K562 (cell line): ENCODE data around the gene EPB41L1. TPM values are rescaled to one million over a fixed set of nuclear protein-coding genes. Genes with fewer than 3 reads are reported as not detected.
A peak's percentile ranks its signal among the peaks of the same experiment; 100 is the strongest.

Experiments used
- ATAC-seq: fragments of 200-7000 bp; cut with Tn5 transposase; 3 replicates; pipeline ENCODE4 v1.9.1; 2020; ENCODE audit warnings: moderate library complexity
- BruUV-seq: library from RNA; stranded (reverse); fragments of 400-500 nt; replicated peaks from 2 replicates; lab custom pipeline; 2021; lab: Mats Ljungman, UMichigan
- CTCF ChIA-PET: fragments of 300-600 bp; formaldehyde crosslinking; extraction: SDS; loops from one replicate; lab custom pipeline; 2021; ENCODE audit warnings: low intra/inter-chr PET ratio; lab: Yijun Ruan, JAX
- POLR2A ChIA-PET: fragments of 300-600, 350-650 bp; sonication (Branson Sonifier 250); formaldehyde crosslinking; extraction: SDS; loops from one replicate; lab custom pipeline; 2021; ENCODE audit warnings: antibody characterized with exemption, inconsistent platforms; lab: Yijun Ruan, JAX
- DNase-seq, 4 experiments: peaks; one replicate each; pipeline versions ENCODE4 v3.0.0 to v3.0.0-alpha.2; 2011 to 2018; ENCODE audit warnings: low spot score in 3 of 4, mixed read lengths in 3 of 4; ENCODE audit errors: extremely low read depth in 1 of 4
- FAIRE-seq: peaks from 2 replicates; lab custom pipeline; 2011; peaks lifted over from hg19 to GRCh38; lab: Jason Lieb, UNC
- H2AFZ ChIP-seq: 2 replicates; pipeline ENCODE4 v1.6.0; 2011; ENCODE audit warnings: low read depth, low read length, control low read depth, inconsistent platforms
- H3K27ac ChIP-seq: fragments of 200-600 bp; 3 replicates; pipeline ENCODE4 v1.8.0; 2011; ENCODE audit warnings: low read depth, mild to moderate bottlenecking, control low read depth, inconsistent platforms, low read length, moderate library complexity, mixed read lengths; ENCODE audit errors: extremely low read depth
- H3K27me3 ChIP-seq, 2 experiments: fragments of 300-600 bp in 1 of 2; 2 replicates in 1 of 2; 3 replicates in 1 of 2; pipeline versions ENCODE4 v1.6.0 to v1.8.0; 2011; ENCODE audit warnings: inconsistent platforms in 2 of 2, low read length in 2 of 2, mild to moderate bottlenecking in 1 of 2, mixed read lengths in 1 of 2, moderate library complexity in 1 of 2; ENCODE audit not compliant: control insufficient read depth in 2 of 2, insufficient read depth in 2 of 2
- H3K36me3 ChIP-seq: fragments of 300-600 bp; 3 replicates; pipeline ENCODE4 v1.8.0; 2011; ENCODE audit warnings: mild to moderate bottlenecking, low read length, inconsistent platforms; ENCODE audit not compliant: control insufficient read depth, insufficient read depth
- H3K4me1 ChIP-seq, 2 experiments: fragments of 200-600 bp in 1 of 2; replicated peaks in 1 of 2; 2 replicates in 1 of 2; 3 replicates in 1 of 2; pipeline versions ENCODE4 v1.5.1 to v1.8.0; 2011; ENCODE audit warnings: inconsistent platforms in 2 of 2, low read length in 2 of 2, mild to moderate bottlenecking in 1 of 2, mixed read lengths in 1 of 2, moderate library complexity in 1 of 2; ENCODE audit not compliant: control insufficient read depth in 2 of 2, insufficient read depth in 2 of 2
- H3K4me2 ChIP-seq: 2 replicates; pipeline ENCODE4 v1.6.1; 2011; ENCODE audit warnings: low read length, control low read depth, inconsistent platforms, mixed read lengths; ENCODE audit not compliant: insufficient read depth
- H3K4me3 ChIP-seq: fragments of 200-600 bp; sonication (generic), shearing (Covaris generic); 2 replicates; pipeline ENCODE4 v1.5.1; 2016; ENCODE audit warnings: control low read depth, inconsistent platforms
- H3K79me2 ChIP-seq: fragments of 200-600 bp; 3 replicates; pipeline ENCODE4 v1.8.0; 2011; ENCODE audit warnings: low read length, inconsistent platforms; ENCODE audit not compliant: control insufficient read depth, insufficient read depth
- H3K9ac ChIP-seq, 2 experiments: 2 replicates each; pipeline versions ENCODE4 v1.6.0 to v1.6.1; 2011; ENCODE audit warnings: low read depth in 2 of 2, low read length in 2 of 2, control low read depth in 1 of 2, inconsistent platforms in 1 of 2, mild to moderate bottlenecking in 1 of 2, mixed read lengths in 1 of 2; ENCODE audit not compliant: insufficient read depth in 1 of 2
- H3K9me1 ChIP-seq: one replicate; pipeline ENCODE4 v1.6.0; 2011; ENCODE audit warnings: inconsistent platforms, mild to moderate bottlenecking, low read length, moderate library complexity; ENCODE audit not compliant: control insufficient read depth, insufficient read depth
- H3K9me3 ChIP-seq: replicated peaks from 2 replicates; pipeline ENCODE4 v1.5.1; 2011; ENCODE audit warnings: low read depth, low read length, inconsistent platforms; ENCODE audit not compliant: control insufficient read depth, insufficient read depth
- H4K20me1 ChIP-seq: replicated peaks from 2 replicates; pipeline ENCODE4 v1.6.1; 2011; ENCODE audit warnings: low read length, inconsistent platforms, mixed read lengths; ENCODE audit not compliant: control insufficient read depth, insufficient read depth
- CBFA2T2 ChIP-seq: fragments of 450-650 bp; conservative IDR thresholded peaks from 2 replicates; pipeline ENCODE4 v1.6.1; 2017; ENCODE audit warnings: mild to moderate bottlenecking
- EGR1 ChIP-seq: fragments of 450-650 bp; conservative IDR thresholded peaks from 2 replicates; pipeline ENCODE4 v1.6.1; 2017; ENCODE audit warnings: mild to moderate bottlenecking
- NRF1 ChIP-seq, 2 experiments: fragments of 450-650 bp; IDR thresholded peaks in 1 of 2; conservative IDR thresholded peaks in 1 of 2; 2 replicates each; pipeline ENCODE4 v1.6.1; 2014; ENCODE audit warnings: mild to moderate bottlenecking in 2 of 2
- RAD51 ChIP-seq: fragments of 450-650 bp; IDR thresholded peaks from 2 replicates; pipeline ENCODE4 v1.7.1; 2016; ENCODE audit warnings: low read depth, mild to moderate bottlenecking, borderline replicate concordance
- STAG1 ChIP-seq: sonication (generic); formaldehyde crosslinking; IDR thresholded peaks from 2 replicates; pipeline ENCODE4 v1.5.0; 2020; ENCODE audit warnings: missing genetic modification reagents, borderline replicate concordance
- WGBS: fragments of 100-300 bp; shearing (Covaris generic); methylation state at CpG from one replicate; pipeline ENCODE4 v1.1.6; 2016; ENCODE audit warnings: low coverage, mixed read lengths; ENCODE audit not compliant: insufficient coverage; ENCODE audit errors: missing lambda C conversion rate; 5-methylcytosine and 5-hydroxymethylcytosine counted together
- in situ Hi-C: fragments of 300-500 bp; cut with MboI; formaldehyde crosslinking; loops from 4 replicates; pipeline ENCODE4 v1.15.0; 2018; ENCODE audit warnings: inconsistent platforms, mixed read lengths
- intact Hi-C: fragments of 100-400 bp; cut with micrococcal nuclease; formaldehyde crosslinking; loops from 2 replicates; pipeline ENCODE4 v1.14.2; 2022
- polyA plus RNA-seq, 8 experiments: library from polyadenylated mRNA; depleted of rRNA in 4 of 8; stranded (reverse) in 5 of 8; unstranded in 3 of 8; fragments of >200 nt; fragmentation: Nextera tagmentation in 2 of 8; fragmentation: Illumina TruSeq in 1 of 8; extraction: Ambion mirVana in 2 of 8; extraction: Trizol in 1 of 8; gene quantifications; 2 replicates each; pipeline versions ENCODE4 v1.2.1 to v1.2.3, GENCODE V29; 2011 to 2014; ENCODE audit warnings: inconsistent platforms in 1 of 8, missing spikeins in 1 of 8
- total RNA-seq, 7 experiments: library from RNA; depleted of rRNA in 6 of 7; stranded (reverse); fragments of >200 nt in 6 of 7; fragmentation: Illumina TruSeq in 2 of 7; extraction: Trizol in 2 of 7; gene quantifications; 2 replicates each; pipeline versions ENCODE4 v1.2.1 to v1.2.3, GENCODE V29; 2011 to 2021; ENCODE audit warnings: low replicate concordance in 1 of 7
- TF ChIP-seq, protein P1 (sequence below): sonication (generic); formaldehyde crosslinking; IDR thresholded peaks from 2 replicates; pipeline ENCODE4 v1.5.0; 2020; ENCODE audit warnings: missing genetic modification reagents
- TF ChIP-seq, protein P2 (sequence below): fragments of 450-650 bp; formaldehyde crosslinking; IDR thresholded peaks from 2 replicates; pipeline ENCODE4 v1.4.0; 2020; ENCODE audit warnings: mild to moderate bottlenecking, mixed read lengths
- TF ChIP-seq, protein P3 (sequence below): sonication (generic); formaldehyde crosslinking; IDR thresholded peaks from 2 replicates; pipeline ENCODE4 v1.9.0; 2022; ENCODE audit warnings: mild to moderate bottlenecking, missing genetic modification reagents
- TF ChIP-seq, protein P4 (sequence below): fragments of 250-450 bp; sonication (Bioruptor Pico); IDR thresholded peaks from 2 replicates; pipeline ENCODE4 v1.9.0; 2021; ENCODE audit warnings: mild to moderate bottlenecking, inconsistent platforms
- TF ChIP-seq, protein P5 (sequence below): fragments of 250-450 bp; sonication (Bioruptor Pico); IDR thresholded peaks from 2 replicates; pipeline ENCODE4 v1.5.0; 2020; ENCODE audit warnings: mild to moderate bottlenecking

Gene EPB41L1
- total and polyA plus RNA-seq, 9 of the 15 experiments (the other 6 are each of a cell fraction or from before 2014, with no cell fraction given) = 0.11 to 4.3 (median 1.3) TPM

DNA sequence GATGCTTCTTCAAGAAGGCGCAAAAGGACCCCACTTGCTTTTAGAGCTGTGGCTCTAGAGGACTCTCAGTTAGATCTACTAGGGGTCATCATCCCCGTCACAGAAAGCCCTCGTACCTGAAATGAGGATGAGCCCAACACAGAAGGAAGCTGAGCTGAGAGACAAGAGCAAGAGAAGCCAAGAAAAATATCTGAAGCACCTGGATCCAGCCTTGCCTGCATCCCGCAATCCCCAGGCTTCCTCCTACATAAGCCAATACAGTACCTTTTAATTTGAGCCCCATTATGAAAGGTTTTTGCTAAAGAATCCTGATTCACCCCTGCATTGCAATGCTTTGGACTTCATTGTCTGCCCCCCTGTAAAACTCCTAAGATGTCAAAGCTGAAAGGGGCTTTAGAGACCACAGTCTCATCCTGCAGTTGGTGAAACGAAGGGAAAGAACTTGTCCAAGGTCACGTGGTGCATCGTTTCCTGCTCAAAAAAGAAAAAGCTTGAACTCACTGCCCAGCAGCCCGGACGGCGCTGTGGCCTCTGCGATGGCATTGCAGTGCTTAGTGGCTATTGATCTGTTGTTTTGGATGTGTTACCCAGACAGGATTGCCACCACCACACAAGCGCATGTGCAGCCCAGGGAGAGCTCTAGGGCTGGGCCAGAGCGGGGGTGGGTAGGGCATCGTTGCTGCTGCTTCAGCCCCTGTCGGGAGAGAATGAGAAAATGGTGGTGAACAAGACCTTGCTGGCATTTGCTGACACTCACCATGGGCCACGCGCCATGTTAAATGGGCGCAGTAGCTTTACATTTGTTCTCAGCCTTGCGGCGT is 110.1 kb downstream of the EPB41L1 start:
- ATAC-seq = no peak
- no peak overlapping the region for H3K27ac ChIP-seq
- ChIA-PET POLR2A (interaction anchor here (0.7 to 1.3 kb wide), 2 partner anchors 11 to 20 kb away, joined by 3 to 4 read pairs; no protein-coding TSS in a partner anchor), CTCF (no interaction called here)
- 13% methylated on average over 20 of the region's 20 CpGs for WGBS
- no peak overlapping the region for H3K4me3 ChIP-seq
- H3K9ac ChIP-seq = no peak overlapping the region; a peak in 1 of 4 replicates
- H3K36me3 ChIP-seq = no peaks in the 10 kb centered on the region
- H2AFZ ChIP-seq = no peak overlapping the region
- no peaks in the 10 kb centered on the region for H3K9me1 ChIP-seq
- DNase-seq = no peak
- H3K79me2 ChIP-seq = no peaks in the 10 kb centered on the region
- peaks cover 38 to 75% of the 10 kb centered on the region in 2 experiments; a peak in 4 of 5 replicates for H3K27me3 ChIP-seq
- intact Hi-C loops (no loop called here), in situ Hi-C loops (no loop called here)
- FAIRE-seq = no peak
- H4K20me1 ChIP-seq = peaks cover 18% of the 10 kb centered on the region; the same call in 1 of the 2 replicates
- no peak overlapping the region for H3K4me2 ChIP-seq
- peaks cover 0 to 7% of the 10 kb centered on the region in 2 experiments; a peak in 2 of 5 replicates for H3K4me1 ChIP-seq
- H3K9me3 ChIP-seq = no peaks in the 10 kb centered on the region
- no TSS peak for BruUV-seq
- TF ChIP-seq, protein P1, sequence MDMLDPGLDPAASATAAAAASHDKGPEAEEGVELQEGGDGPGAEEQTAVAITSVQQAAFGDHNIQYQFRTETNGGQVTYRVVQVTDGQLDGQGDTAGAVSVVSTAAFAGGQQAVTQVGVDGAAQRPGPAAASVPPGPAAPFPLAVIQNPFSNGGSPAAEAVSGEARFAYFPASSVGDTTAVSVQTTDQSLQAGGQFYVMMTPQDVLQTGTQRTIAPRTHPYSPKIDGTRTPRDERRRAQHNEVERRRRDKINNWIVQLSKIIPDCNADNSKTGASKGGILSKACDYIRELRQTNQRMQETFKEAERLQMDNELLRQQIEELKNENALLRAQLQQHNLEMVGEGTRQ = peak; percentile 68
- no peak for TF ChIP-seq STAG1 (CRISPR knock-in tag)
- TF ChIP-seq, protein P2, sequence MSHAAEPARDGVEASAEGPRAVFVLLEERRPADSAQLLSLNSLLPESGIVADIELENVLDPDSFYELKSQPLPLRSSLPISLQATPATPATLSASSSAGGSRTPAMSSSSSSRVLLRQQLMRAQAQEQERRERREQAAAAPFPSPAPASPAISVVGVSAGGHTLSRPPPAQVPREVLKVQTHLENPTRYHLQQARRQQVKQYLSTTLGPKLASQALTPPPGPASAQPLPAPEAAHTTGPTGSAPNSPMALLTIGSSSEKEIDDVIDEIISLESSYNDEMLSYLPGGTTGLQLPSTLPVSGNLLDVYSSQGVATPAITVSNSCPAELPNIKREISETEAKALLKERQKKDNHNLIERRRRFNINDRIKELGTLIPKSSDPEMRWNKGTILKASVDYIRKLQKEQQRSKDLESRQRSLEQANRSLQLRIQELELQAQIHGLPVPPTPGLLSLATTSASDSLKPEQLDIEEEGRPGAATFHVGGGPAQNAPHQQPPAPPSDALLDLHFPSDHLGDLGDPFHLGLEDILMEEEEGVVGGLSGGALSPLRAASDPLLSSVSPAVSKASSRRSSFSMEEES (CRISPR knock-in tag) = peak; percentile 72
- TF ChIP-seq CBFA2T2 = peak; percentile 30
- peak; percentile 48 to 55; a peak in 3 of 4 replicates for TF ChIP-seq NRF1 (conservative IDR thresholded peaks at IDR 0.05 in 1 of 2, IDR thresholded peaks at IDR 0.05 in 1 of 2)
- TF ChIP-seq, protein P3, sequence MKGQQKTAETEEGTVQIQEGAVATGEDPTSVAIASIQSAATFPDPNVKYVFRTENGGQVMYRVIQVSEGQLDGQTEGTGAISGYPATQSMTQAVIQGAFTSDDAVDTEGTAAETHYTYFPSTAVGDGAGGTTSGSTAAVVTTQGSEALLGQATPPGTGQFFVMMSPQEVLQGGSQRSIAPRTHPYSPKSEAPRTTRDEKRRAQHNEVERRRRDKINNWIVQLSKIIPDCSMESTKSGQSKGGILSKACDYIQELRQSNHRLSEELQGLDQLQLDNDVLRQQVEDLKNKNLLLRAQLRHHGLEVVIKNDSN (CRISPR knock-in tag) = peak; percentile 69
- peak; percentile 81 for TF ChIP-seq RAD51
- TF ChIP-seq EGR1 = 0 out of 2 replicates have a peak, but pooled peaks have one; percentile 6
- TF ChIP-seq, protein P4, sequence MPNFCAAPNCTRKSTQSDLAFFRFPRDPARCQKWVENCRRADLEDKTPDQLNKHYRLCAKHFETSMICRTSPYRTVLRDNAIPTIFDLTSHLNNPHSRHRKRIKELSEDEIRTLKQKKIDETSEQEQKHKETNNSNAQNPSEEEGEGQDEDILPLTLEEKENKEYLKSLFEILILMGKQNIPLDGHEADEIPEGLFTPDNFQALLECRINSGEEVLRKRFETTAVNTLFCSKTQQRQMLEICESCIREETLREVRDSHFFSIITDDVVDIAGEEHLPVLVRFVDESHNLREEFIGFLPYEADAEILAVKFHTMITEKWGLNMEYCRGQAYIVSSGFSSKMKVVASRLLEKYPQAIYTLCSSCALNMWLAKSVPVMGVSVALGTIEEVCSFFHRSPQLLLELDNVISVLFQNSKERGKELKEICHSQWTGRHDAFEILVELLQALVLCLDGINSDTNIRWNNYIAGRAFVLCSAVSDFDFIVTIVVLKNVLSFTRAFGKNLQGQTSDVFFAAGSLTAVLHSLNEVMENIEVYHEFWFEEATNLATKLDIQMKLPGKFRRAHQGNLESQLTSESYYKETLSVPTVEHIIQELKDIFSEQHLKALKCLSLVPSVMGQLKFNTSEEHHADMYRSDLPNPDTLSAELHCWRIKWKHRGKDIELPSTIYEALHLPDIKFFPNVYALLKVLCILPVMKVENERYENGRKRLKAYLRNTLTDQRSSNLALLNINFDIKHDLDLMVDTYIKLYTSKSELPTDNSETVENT (CRISPR knock-in tag) = no peak
- TF ChIP-seq, protein P5, sequence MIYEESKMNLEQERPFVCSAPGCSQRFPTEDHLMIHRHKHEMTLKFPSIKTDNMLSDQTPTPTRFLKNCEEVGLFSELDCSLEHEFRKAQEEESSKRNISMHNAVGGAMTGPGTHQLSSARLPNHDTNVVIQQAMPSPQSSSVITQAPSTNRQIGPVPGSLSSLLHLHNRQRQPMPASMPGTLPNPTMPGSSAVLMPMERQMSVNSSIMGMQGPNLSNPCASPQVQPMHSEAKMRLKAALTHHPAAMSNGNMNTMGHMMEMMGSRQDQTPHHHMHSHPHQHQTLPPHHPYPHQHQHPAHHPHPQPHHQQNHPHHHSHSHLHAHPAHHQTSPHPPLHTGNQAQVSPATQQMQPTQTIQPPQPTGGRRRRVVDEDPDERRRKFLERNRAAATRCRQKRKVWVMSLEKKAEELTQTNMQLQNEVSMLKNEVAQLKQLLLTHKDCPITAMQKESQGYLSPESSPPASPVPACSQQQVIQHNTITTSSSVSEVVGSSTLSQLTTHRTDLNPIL = no peak
